MG63 (cell line): Measurements from ENCODE around the gene SLC35G1. TPM values are rescaled to one million over a fixed set of nuclear protein-coding genes. Genes with fewer than 3 reads are reported as not detected.

Source experiments
- DNase-seq: peaks from one replicate; pipeline ENCODE4 v3.0.0-alpha.2; 2020
- H3K27me3 ChIP-seq: fragments of 250-450 bp; sonication (Bioruptor Pico); 2 replicates; pipeline ENCODE4 v1.5.1; 2020; ENCODE audit warnings: mild to moderate bottlenecking, moderate library complexity
- H3K36me3 ChIP-seq: fragments of 250-450 bp; sonication (Bioruptor Pico); 2 replicates; pipeline ENCODE4 v1.5.1; 2020; ENCODE audit warnings: mild to moderate bottlenecking, moderate library complexity
- H3K4me3 ChIP-seq: fragments of 250-450 bp; sonication (Bioruptor Pico); 2 replicates; pipeline ENCODE4 v1.5.1; 2020; ENCODE audit warnings: mild to moderate bottlenecking, moderate library complexity
- H3K9me3 ChIP-seq: fragments of 250-450 bp; sonication (Bioruptor Pico); 2 replicates; pipeline ENCODE4 v1.5.1; 2020; ENCODE audit warnings: mild to moderate bottlenecking, moderate library complexity
- total RNA-seq: library from RNA; depleted of rRNA; stranded (reverse); fragments of >200 nt; shearing (Covaris generic); gene quantifications from 2 replicates; pipeline ENCODE4 v1.2.3, GENCODE V29; 2014; ENCODE audit warnings: low replicate concordance; rRNA removed

Gene SLC35G1
- 1.6 and 4.6 TPM in 2 replicates for total RNA-seq

- no peaks in the 10 kb centered on the region for H3K27me3 ChIP-seq
- H3K9me3 ChIP-seq: no peaks in the 10 kb centered on the region
- H3K4me3 ChIP-seq: peak within 1 kb of the TSS; percentile 74
- H3K36me3 ChIP-seq: peaks cover 7% of the 10 kb centered on the region; the same call in 1 of the 2 replicates
- peak; percentile 74 for DNase-seq
Measured at GRCh38 chr10:93893646-93894515, at the start of gene SLC35G1. SLC35G1 (plus strand) TSS chr10:93893978; CDS start chr10:93894034, 56 bp downstream.

GRCh38 chr10:93844979-93845626, 48.7 kb upstream of the SLC35G1 start:
- no peaks in the 10 kb centered on the region for H3K27me3 ChIP-seq
- no peak for DNase-seq
- no peaks in the 10 kb centered on the region for H3K9me3 ChIP-seq
- no peaks in the 10 kb centered on the region for H3K36me3 ChIP-seq
- H3K4me3 ChIP-seq: no peak overlapping the region

GRCh38 chr10:93849593-93849992, 44.2 kb upstream of the SLC35G1 start:
- H3K36me3 ChIP-seq: no peaks in the 10 kb centered on the region
- no peaks in the 10 kb centered on the region for H3K27me3 ChIP-seq
- no peak overlapping the region for H3K4me3 ChIP-seq
- H3K9me3 ChIP-seq: peaks cover 5% of the 10 kb centered on the region; the same call in 1 of the 2 replicates
- DNase-seq: no peak

GRCh38 chr10:93850031-93851015, 43.5 kb upstream of the SLC35G1 start:
- H3K36me3 ChIP-seq: no peaks in the 10 kb centered on the region
- no peaks in the 10 kb centered on the region for H3K27me3 ChIP-seq
- no peak for DNase-seq
- no peak overlapping the region for H3K4me3 ChIP-seq
- peaks cover 5% of the 10 kb centered on the region; the same call in 1 of the 2 replicates for H3K9me3 ChIP-seq

- Histone ChIP-seq H3K4me3 (no peak overlapping the region), H3K27me3 (no peaks in the 10 kb centered on the region), H3K36me3 (no peaks in the 10 kb centered on the region), H3K9me3 (peaks cover 5% of the 10 kb centered on the region; the same call in 1 of the 2 replicates)
- no peak for DNase-seq
Measured at GRCh38 chr10:93851169-93851568, 42.6 kb upstream of the SLC35G1 start.

- Histone ChIP-seq H3K9me3 (peaks cover 5% of the 10 kb centered on the region; the same call in 1 of the 2 replicates), H3K4me3 (no peak overlapping the region), H3K27me3 (no peaks in the 10 kb centered on the region), H3K36me3 (no peaks in the 10 kb centered on the region)
- DNase-seq: no peak
Measured at GRCh38 chr10:93852476-93853095, 41.2 kb upstream of the SLC35G1 start.

- DNase-seq: no peak
- Histone ChIP-seq H3K27me3 (no peaks in the 10 kb centered on the region), H3K36me3 (no peaks in the 10 kb centered on the region), H3K9me3 (peaks cover 5% of the 10 kb centered on the region; the same call in 1 of the 2 replicates), H3K4me3 (no peak overlapping the region)
Measured at GRCh38 chr10:93854975-93855374, 38.8 kb upstream of the SLC35G1 start.

- Histone ChIP-seq H3K4me3 (no peak overlapping the region), H3K9me3 (peaks cover 5% of the 10 kb centered on the region; the same call in 1 of the 2 replicates), H3K27me3 (no peaks in the 10 kb centered on the region), H3K36me3 (no peaks in the 10 kb centered on the region)
- DNase-seq: no peak
Measured at GRCh38 chr10:93856349-93857145, 37.2 kb upstream of the SLC35G1 start.

- Histone ChIP-seq H3K9me3 (no peaks in the 10 kb centered on the region), H3K36me3 (no peaks in the 10 kb centered on the region), H3K4me3 (no peak overlapping the region), H3K27me3 (no peaks in the 10 kb centered on the region)
- no peak for DNase-seq
Measured at GRCh38 chr10:93859049-93859655, 34.6 kb upstream of the SLC35G1 start.

- H3K4me3 ChIP-seq: no peak overlapping the region
- no peaks in the 10 kb centered on the region for H3K27me3 ChIP-seq
- no peaks in the 10 kb centered on the region for H3K9me3 ChIP-seq
- no peak for DNase-seq
- no peaks in the 10 kb centered on the region for H3K36me3 ChIP-seq
Measured at GRCh38 chr10:93861825-93862224, 32.0 kb upstream of the SLC35G1 start.

GRCh38 chr10:93865794-93866425, 27.9 kb upstream of the SLC35G1 start:
- Histone ChIP-seq H3K27me3 (no peaks in the 10 kb centered on the region; the same call in 1 of the 2 replicates), H3K9me3 (no peaks in the 10 kb centered on the region), H3K4me3 (no peak overlapping the region), H3K36me3 (no peaks in the 10 kb centered on the region)
- no peak for DNase-seq

GRCh38 chr10:93867525-93867924, 26.3 kb upstream of the SLC35G1 start:
- Histone ChIP-seq H3K4me3 (no peak overlapping the region), H3K27me3 (no peaks in the 10 kb centered on the region; the same call in 1 of the 2 replicates), H3K36me3 (no peaks in the 10 kb centered on the region), H3K9me3 (no peaks in the 10 kb centered on the region)
- DNase-seq: no peak

GRCh38 chr10:93871671-93872204, 22.0 kb upstream of the SLC35G1 start:
- H3K4me3 ChIP-seq: no peak overlapping the region
- no peaks in the 10 kb centered on the region for H3K36me3 ChIP-seq
- H3K27me3 ChIP-seq: no peaks in the 10 kb centered on the region; the same call in 1 of the 2 replicates
- no peaks in the 10 kb centered on the region for H3K9me3 ChIP-seq
- DNase-seq: no peak
